ENCODE results near the gene PROSER3. TPM values are rescaled to one million over a fixed set of nuclear protein-coding genes. Genes with fewer than 3 reads are reported as not detected.

PROSER3 gene
- total and polyA plus RNA-seq, 9 of the 15 experiments (the other 6 are each of a cell fraction or from before 2014, with no cell fraction given) = 1.0 to 39.5 (median 5.1) TPM

- TF ChIP-seq KDM5B (IDR thresholded peaks at IDR 0.05; ENCODE audit: insufficient replicate concordance, low read depth, low read length) (peak; percentile 84), KLF1 (tag; IDR thresholded peaks at IDR 0.05) (peak; percentile 25; the same call in 1 of the 2 replicates), CCNT2 (IDR thresholded peaks at IDR 0.05; ENCODE audit: borderline replicate concordance, extremely low read depth, insufficient read length, low read depth, low read length) (no peak), PRDM10 (IDR thresholded peaks at IDR 0.05; ENCODE audit: partially characterized antibody) (peak; percentile 84), JUND (IDR thresholded peaks at IDR 0.05; ENCODE audit: borderline replicate concordance, low read depth, low read length) (peak; percentile 52; the same call in 1 of the 2 replicates), JUND (tag; IDR thresholded peaks at IDR 0.05; ENCODE audit: borderline replicate concordance, low read depth, low read length) (peak; percentile 57; the same call in 2 of the 3 replicates), NR2C2 (CRISPR knock-in tag; IDR thresholded peaks at IDR 0.05) (peak; percentile 92), NR2C2 (tag; IDR thresholded peaks at IDR 0.05) (peak; percentile 99), ZNF311 (CRISPR knock-in tag; IDR thresholded peaks at IDR 0.05) (no peak), ZBED1 (IDR thresholded peaks at IDR 0.05) (no peak), ZNF174 (CRISPR knock-in tag; IDR thresholded peaks at IDR 0.05) (no peak), SRSF9 (IDR thresholded peaks at IDR 0.05; ENCODE audit: borderline replicate concordance, low read depth, low read length) (no peak), C11orf30 (IDR thresholded peaks at IDR 0.05; ENCODE audit: low read depth) (peak; percentile 21; the same call in 1 of the 2 replicates), PHF8 (IDR thresholded peaks at IDR 0.05; ENCODE audit: borderline replicate concordance, low read length) (peak; percentile 96), DACH1 (IDR thresholded peaks at IDR 0.05; ENCODE audit: partially characterized antibody) (no peak), E2F1 (CRISPR knock-in tag; IDR thresholded peaks at IDR 0.05) (0 out of 2 replicates have a peak, but pooled peaks have one; percentile 53), HDAC2 (IDR thresholded peaks at IDR 0.05) (peak; percentile 36; the same call in 1 of the 2 replicates), ZNF12 (CRISPR knock-in tag; IDR thresholded peaks at IDR 0.05) (0 out of 2 replicates have a peak, but pooled peaks have one; percentile 43), ZFP1 (CRISPR knock-in tag; IDR thresholded peaks at IDR 0.05) (no peak)
- TF ChIP-seq, protein P1, sequence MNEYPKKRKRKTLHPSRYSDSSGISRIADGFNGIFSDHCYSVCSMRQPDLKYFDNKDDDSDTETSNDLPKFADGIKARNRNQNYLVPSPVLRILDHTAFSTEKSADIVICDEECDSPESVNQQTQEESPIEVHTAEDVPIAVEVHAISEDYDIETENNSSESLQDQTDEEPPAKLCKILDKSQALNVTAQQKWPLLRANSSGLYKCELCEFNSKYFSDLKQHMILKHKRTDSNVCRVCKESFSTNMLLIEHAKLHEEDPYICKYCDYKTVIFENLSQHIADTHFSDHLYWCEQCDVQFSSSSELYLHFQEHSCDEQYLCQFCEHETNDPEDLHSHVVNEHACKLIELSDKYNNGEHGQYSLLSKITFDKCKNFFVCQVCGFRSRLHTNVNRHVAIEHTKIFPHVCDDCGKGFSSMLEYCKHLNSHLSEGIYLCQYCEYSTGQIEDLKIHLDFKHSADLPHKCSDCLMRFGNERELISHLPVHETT (CRISPR knock-in tag; conservative IDR thresholded peaks at IDR 0.05 in 1 of 2, IDR thresholded peaks at IDR 0.05 in 1 of 2) = peak in 1 of 2 experiments; percentile 81; a peak in 1 of 4 replicates
These were observed 9.6 kb upstream of the PROSER3 start, which contains the start of gene LIN37 (continued) for GRCh38 chr19:35748106-35749020.

Data from K562 (cell line).